ENCODE measurements around the gene TEX101.
"Not testable (repeated sequence)": the region's sequence is repeated elsewhere in the genome, so short reads cannot be mapped to it uniquely, and the experiment has no call there.

The TEX101 gene, protein sequence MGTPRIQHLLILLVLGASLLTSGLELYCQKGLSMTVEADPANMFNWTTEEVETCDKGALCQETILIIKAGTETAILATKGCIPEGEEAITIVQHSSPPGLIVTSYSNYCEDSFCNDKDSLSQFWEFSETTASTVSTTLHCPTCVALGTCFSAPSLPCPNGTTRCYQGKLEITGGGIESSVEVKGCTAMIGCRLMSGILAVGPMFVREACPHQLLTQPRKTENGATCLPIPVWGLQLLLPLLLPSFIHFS

DNA sequence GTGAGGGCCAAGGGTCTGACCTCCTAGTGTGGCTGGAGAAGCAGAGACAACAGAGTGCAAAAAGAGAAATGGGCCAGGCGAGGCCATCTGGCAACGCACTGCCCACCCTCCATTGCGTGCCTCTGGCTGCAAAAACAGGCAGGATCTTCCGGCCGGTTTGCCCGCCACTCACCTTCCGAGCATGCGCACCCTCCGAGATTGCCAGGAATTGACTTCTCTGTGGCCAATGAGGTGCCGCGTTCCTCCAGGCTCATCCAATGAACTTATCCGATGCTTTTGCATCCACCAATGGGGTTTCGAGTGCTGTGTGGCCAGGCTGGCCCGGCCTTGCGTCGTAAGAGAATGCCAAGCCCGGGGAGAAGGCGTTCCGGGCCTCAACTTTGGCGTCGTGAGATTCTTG is at the start of gene TEX101:
TSS of gene TEX101 (plus strand) at position 337 of the 400 bp plus-strand sequence. CDS start 1,030 bp downstream, outside the sequence.
- DNase-seq (ENCODE audit: low read depth): no peak

DNA sequence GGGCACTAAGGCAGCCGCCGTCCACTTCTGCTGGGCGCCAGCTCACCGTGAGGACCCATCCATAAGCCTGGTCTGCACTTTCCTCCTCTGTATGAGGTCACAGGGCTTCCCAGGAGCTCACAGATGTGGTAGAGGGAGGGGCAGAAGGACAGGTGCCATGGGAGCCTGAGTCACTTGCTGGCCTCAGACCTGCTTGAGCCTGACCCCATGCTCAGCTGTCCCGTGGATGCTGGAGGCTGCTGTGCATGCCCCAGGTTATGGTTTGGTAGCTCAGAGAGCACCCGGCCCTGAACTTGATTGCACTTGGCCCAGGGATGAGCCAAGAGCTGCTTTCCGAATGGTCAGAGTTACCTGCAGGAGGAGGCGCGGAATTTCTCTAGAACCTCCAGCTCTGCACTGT is 49.0 kb upstream of the TEX101 start:
- not testable (repeated sequence) for DNase-seq (ENCODE audit: low read depth)

DNA sequence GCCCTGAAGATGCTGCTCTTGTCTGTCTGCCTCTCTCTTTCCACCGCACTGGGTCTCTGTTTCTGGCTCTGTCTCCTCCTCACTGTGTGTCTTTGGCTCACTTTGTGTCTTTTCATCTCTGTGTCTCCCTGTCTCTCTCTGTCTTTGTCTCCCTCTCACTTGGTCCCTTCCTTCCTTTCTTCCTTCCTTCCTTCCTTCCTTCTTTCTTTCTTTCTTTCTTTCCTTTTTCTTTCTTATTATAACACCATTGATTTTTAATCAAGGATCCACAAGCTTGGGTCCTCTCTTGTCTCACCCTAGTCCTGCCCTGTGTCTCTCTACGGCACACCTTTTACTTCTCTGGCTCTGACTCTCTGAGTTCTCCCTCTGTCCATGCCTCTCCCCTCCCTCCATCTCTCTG is 46.9 kb upstream of the TEX101 start:
- DNase-seq (ENCODE audit: low read depth): no peak

- DNase-seq (ENCODE audit: low read depth): not testable (repeated sequence)
Observed at GRCh38 chr19:43368897-43369296, 45.8 kb upstream of the TEX101 start.

GRCh38 chr19:43371909-43372308 is 42.8 kb upstream of the TEX101 start:
- no peak for DNase-seq (ENCODE audit: low read depth)

GRCh38 chr19:43372462-43372861 is 42.2 kb upstream of the TEX101 start:
- no peak for DNase-seq (ENCODE audit: low read depth)

GRCh38 chr19:43377624-43378023 is 37.1 kb upstream of the TEX101 start:
- not testable (repeated sequence) for DNase-seq (ENCODE audit: low read depth)

DNA sequence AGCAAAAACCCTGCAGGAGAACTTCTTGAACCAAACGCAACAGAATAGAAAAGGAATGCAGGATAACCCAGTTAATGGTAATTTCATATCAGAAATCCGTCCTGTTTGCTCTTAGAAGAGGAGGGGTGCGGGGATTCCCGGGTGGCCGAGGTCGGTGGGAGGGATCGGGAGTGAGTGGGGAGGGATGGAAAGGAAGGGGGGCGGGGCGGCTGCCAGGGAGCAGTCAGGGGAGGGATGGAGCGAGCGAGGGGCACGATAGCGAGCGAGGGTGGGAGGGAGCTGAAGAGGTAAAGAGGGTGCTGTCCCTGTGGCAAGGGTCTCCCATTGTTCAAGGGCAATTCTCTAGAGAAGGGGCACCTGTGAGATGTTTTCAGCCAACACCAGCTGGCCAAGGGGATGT is 34.7 kb upstream of the TEX101 start:
- no peak for DNase-seq (ENCODE audit: low read depth)

DNA sequence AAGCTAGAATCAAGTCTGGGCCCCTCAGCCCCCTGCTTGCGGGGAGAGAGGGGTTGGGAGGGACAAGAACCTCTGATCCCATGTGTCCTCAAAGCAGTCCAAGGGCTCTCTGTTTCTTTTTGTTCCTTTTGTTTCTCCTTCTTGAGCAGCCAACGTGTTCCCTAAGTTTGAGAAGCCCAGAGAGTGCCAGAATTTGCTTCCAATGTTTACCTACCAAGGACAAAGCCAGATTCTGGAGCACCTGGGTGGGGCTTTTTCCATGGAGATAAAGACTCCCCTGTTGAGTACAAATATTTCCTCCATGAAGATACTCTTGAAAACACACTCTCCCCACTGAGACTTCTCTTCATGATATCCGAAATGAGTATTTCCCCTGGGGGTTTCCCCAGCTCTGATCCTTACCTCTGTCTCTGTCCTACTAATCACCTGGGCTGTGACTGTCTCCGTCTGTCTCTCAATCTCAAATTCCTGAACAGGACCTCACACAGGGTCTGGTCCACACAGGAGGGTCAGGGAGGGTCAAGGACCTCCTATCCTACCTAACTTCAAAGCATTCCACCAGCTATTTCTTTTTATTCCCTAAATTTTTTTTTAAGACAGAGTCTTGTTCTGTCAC is 33.8 kb upstream of the TEX101 start:
- no peak for DNase-seq (ENCODE audit: low read depth)

DNA sequence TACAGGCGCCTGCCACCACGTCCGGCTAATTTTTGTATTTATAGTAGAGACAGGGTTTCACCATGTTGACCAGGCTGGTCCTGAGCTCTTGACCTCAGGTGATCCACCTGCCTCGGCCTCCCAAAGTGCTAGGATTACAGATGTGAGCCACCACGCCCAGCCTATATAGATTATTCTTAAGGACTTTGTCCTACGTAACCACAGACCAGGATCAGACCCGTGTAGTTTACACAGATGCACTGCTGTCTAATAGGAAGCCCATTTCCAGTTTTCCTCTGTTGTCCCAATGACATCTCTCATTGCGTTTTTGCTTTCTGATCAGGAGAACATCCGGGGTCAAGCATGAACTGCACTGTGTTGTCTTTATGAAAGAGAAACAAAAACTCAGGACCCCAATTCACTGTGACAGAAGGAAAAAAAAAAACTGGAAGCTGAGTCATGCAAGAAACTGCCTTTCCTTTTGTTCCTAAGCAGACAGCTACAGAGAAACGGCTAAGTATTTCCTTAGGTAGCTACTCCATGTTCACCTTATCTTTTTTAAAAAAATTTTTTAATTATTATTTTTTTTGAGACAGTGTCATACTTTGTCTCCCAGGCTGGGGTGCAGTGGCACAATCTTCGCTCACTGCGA is 32.0 kb upstream of the TEX101 start:
- DNase-seq (ENCODE audit: low read depth): not testable (repeated sequence)

GRCh38 chr19:43383254-43383653 is 31.4 kb upstream of the TEX101 start:
- DNase-seq (ENCODE audit: low read depth): not testable (repeated sequence)

DNA sequence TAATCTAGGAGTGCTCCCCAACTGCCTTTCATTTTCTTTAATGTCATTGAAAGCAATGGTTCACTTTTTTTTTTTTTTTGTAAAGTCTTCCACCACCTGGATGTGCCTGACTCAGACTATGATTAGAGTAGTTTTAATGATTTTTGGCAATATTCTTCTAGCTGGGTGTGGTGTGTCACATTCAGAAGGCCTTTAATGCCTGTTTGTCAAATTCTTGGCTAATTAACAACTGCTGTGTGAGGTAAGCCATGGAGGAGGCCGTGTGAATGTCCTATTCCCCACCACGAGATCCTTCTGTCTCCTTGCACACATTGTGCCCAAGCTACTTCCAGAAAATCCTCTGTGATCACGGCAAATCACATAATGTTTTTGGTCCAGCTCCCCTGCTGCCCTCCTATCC is 30.9 kb upstream of the TEX101 start:
- not testable (repeated sequence) for DNase-seq (ENCODE audit: low read depth)

DNA sequence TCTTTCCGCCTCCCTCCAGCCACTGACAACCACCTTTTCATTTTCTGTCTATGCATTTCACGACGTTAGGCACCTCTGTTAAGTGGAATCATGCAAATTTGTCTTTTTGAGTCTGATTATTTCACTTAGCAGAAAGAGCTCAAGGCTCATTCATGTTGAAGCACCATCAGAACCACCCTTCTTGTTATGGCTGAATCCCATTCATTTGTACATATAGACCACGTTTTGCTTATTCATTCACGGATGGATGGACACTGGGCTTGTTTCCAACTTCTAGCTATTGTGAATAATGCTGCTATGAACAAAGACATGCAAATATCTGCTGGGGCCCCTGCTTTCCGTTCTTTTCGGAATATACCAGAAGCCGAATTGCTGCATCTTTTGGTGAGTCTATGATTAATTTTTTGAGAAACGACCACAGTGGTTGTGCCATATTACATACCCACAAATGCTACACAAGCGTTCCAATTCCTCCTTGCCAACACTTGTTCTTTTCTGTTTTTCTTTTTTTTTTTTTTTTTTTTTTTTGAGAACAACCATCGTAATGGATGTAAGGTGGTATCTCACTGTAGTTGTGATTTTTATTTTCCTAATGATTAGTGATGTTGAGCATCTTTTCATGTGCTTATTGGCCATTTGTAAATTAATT is 23.7 kb upstream of the TEX101 start:
- DNase-seq (ENCODE audit: low read depth): not testable (repeated sequence)

DNA sequence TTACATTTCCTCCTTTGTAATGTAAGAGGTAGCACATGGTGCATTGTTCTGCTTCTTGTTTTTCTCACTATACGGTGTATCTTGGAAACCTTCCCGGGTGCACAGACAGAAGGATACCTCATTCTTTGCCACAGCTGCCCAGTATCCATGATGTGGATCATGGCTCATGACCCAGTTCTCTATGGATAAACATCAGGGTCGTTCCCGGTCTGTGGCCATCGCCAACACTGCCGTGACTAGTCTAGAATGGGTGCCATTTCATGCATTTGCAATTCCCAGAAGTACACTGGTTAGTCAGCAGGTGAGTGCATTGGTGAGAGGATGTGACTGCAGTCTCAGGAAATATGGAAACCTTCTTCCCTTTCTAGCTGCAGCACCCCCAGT is 23.1 kb upstream of the TEX101 start:
- not testable (repeated sequence) for DNase-seq (ENCODE audit: low read depth)

DNA sequence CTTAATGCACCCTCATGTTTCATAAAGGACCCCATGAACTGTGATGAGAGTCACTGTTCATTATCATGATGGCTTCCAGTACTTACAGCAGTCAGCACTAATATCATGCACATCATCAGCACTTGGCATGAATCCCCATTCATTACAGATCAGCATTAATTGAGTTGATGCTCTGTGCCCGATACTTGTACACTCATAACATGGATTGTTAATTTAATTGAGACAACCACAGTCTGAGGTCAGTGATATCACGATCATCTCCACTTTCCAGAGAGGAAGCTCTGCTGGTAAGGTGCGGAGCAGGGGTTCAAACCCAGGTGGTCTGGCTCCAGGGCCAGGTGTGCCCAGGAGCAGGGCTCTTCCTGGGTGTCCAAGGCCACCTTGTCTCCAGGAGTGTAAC is 21.2 kb upstream of the TEX101 start:
- not testable (repeated sequence) for DNase-seq (ENCODE audit: low read depth)

DNA sequence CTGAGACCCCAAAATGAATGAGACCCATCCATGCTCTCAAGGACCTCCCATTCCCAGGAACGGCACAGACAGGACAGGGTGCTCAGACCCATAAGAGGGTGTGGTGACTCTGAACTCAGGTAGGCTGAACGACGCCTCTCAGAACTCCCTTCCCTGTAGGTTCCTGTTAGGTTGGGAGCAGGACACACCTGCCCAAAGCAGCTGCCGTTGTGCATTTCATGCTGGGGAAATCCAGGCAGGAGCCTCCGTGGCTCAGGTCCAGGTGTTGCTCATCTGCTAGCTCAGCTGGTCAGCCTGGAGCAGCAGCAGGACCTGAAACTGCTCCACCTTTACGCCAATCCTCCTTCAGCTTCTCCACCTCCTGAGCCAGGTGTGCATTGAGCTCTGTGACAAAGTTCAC is 19.1 kb upstream of the TEX101 start:
- no peak for DNase-seq (ENCODE audit: low read depth)

DNA sequence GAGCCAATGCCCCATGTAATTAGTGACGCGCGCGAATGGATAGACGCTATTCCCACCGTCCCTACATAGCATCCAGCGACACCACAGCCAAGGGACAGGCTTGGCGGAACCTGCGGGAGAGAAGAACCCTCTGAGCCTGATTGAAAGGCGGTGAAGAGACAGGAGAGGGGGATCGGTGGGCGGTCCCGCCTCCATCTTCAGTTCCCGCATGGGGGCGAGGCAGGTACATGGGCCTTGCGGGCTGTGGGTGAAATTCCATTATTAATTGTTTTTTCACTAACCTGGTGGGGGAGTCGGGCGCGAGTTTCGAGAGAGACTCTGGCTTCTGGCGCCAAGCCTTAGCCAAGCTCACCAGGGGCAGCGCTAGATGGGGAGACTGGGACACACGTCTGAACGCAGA is 8.4 kb upstream of the TEX101 start:
- DNase-seq (ENCODE audit: low read depth): no peak

DNA sequence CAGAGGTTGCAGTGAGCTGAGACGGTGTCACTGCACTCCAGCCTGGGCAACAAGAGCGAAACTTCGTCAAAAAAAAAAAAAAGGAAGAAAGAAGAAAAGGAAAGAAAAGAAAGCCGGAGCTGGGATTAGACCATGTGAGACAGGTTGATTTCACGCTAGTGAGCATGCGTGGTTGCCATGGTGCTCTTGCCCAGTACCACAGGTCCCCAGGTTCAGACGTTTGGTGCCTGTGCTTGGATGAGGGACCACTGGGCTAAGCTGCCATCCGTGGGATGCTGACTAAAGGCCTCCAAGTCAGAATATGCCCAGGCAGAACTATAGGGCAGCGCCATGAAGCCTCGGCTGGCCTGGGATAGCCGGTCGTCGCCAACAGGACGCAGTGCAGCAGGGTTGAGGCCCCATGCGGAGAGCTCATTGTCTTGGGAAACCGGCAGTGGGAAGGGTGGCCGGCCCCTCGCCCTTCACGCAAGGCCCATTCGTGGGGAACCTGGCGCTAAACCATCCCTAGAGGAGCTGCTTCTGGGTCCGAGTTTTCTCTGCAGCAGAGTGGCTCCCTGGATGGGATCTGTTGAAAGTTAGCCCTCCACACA is 7.2 kb upstream of the TEX101 start:
- no peak for DNase-seq (ENCODE audit: low read depth)

GRCh38 chr19:43408043-43408442 is 6.6 kb upstream of the TEX101 start:
- DNase-seq (ENCODE audit: low read depth): no peak

- DNase-seq (ENCODE audit: low read depth): no peak
Observed at GRCh38 chr19:43409415-43409814, 5.3 kb upstream of the TEX101 start.

- no peak for DNase-seq (ENCODE audit: low read depth)
Observed at GRCh38 chr19:43412441-43412840, 2.2 kb upstream of the TEX101 start.

GRCh38 chr19:43416951-43417623 is 2.4 kb downstream of the TEX101 start:
- no peak for DNase-seq (ENCODE audit: low read depth)
